Measurements from ENCODE around the gene IL18R1.

Gene IL18R1

GRCh38 chr2:102423368-102423767, 67.8 kb downstream of the IL18R1 start:
- H3K4me3 ChIP-seq (ENCODE audit: control insufficient read depth, low read depth, low read length), result no peak overlapping the region
- DNase-seq (ENCODE audit: low read depth), result no peak
- TF ChIP-seq CTCF (IDR thresholded peaks at IDR 0.05; ENCODE audit: control insufficient read depth, insufficient read depth, low read depth, low read length, missing control alignments), result no peak

- H3K4me3 ChIP-seq (ENCODE audit: control insufficient read depth, low read depth, low read length), result no peak overlapping the region
- TF ChIP-seq CTCF (IDR thresholded peaks at IDR 0.05; ENCODE audit: control insufficient read depth, insufficient read depth, low read depth, low read length, missing control alignments), result no peak
- no peak for DNase-seq (ENCODE audit: low read depth)
Measured at GRCh38 chr2:102424754-102425153, 69.2 kb downstream of the IL18R1 start.

- no peak overlapping the region for H3K4me3 ChIP-seq (ENCODE audit: control insufficient read depth, low read depth, low read length)
- TF ChIP-seq CTCF (IDR thresholded peaks at IDR 0.05; ENCODE audit: control insufficient read depth, insufficient read depth, low read depth, low read length, missing control alignments), result no peak
- DNase-seq (ENCODE audit: low read depth), result no peak
Measured at GRCh38 chr2:102425441-102426132, 70.0 kb downstream of the IL18R1 start.

- no peak for TF ChIP-seq CTCF (IDR thresholded peaks at IDR 0.05; ENCODE audit: control insufficient read depth, insufficient read depth, low read depth, low read length, missing control alignments)
- H3K4me3 ChIP-seq (ENCODE audit: control insufficient read depth, low read depth, low read length), result no peak overlapping the region
- no peak for DNase-seq (ENCODE audit: low read depth)
Measured at GRCh38 chr2:102427249-102427648, 71.7 kb downstream of the IL18R1 start.

GRCh38 chr2:102428573-102428972, 73.0 kb downstream of the IL18R1 start:
- DNase-seq (ENCODE audit: low read depth), result no peak
- H3K4me3 ChIP-seq (ENCODE audit: control insufficient read depth, low read depth, low read length), result no peak overlapping the region
- TF ChIP-seq CTCF (IDR thresholded peaks at IDR 0.05; ENCODE audit: control insufficient read depth, insufficient read depth, low read depth, low read length, missing control alignments), result no peak

- no peak for TF ChIP-seq CTCF (IDR thresholded peaks at IDR 0.05; ENCODE audit: control insufficient read depth, insufficient read depth, low read depth, low read length, missing control alignments)
- no peak for DNase-seq (ENCODE audit: low read depth)
- no peak overlapping the region for H3K4me3 ChIP-seq (ENCODE audit: control insufficient read depth, low read depth, low read length)
Measured at GRCh38 chr2:102432386-102432785, 76.8 kb downstream of the IL18R1 start.
